Activated CD4-positive, alpha-beta T cell treated with anti-CD3 and anti-CD28 coated beads, Interleukin-2, amount 50 U/mL, for 4 hours (primary cell): Measurements from ENCODE around the gene VAV3.
"Not testable (repeated sequence)": the region's sequence is repeated elsewhere in the genome, so short reads cannot be mapped to it uniquely, and the experiment has no call there.

Experiments used
- DNase-seq, 2 experiments: peaks; one replicate each; pipeline ENCODE4 v3.0.0-alpha.2; 2020

The VAV3 gene

DNA sequence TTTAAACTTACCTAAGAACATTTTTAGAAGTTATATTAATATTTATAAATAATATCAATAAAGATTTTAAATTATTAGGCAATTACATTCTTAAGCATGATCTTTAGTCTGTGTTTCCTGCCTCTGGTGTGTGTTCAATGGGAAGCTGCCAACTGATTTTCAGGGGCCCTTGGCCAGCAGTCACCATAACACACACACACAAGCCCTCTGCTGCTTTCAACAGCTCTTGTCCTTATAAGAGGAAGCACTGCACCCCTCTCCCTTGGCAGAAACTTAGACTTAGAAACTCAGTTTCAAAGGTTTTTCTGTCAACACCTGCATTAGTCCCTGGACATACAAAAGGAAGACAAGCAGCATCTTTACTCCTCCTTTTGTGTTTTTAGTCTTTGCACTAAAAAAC is 81.4 kb downstream of the VAV3 start:
- DNase-seq = no peak

DNA sequence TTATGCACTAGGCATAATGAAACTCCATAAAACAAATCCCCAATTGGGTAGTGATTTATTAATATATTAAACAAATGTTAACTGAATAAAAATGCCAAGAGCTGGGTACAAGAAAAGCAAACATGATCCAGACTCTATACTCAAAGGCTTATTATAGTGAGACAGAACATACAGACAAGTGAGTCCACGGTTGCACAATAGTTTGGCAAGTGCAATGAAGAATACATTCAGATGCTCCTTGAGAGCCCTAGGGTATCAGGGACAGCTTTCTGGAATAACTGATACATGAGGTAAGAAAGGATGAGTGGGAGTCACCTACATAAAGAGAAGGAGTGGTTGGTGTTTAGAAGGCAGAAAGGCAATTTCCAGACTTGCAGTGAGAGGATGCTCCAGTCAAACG is 85.1 kb downstream of the VAV3 start:
- DNase-seq = no peak

DNA sequence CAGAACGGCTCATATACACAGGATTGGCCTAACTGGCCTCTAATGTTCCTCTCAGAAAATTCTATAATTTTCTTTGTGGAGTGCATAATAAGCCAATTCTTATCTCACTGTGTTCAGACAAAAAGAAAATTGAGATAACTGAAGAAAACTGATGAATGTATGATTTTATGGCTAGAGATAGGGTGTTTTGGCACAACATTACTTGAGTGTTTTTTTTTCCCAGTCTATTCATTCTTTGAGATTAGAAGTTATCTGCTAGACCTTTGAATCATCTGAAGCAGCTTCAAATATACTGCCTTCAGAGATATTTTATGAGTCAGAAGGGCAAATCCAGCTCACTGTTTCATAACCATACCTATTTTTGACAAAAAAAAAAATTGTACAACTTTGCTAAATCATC is 85.6 kb downstream of the VAV3 start:
- no peak for DNase-seq

DNA sequence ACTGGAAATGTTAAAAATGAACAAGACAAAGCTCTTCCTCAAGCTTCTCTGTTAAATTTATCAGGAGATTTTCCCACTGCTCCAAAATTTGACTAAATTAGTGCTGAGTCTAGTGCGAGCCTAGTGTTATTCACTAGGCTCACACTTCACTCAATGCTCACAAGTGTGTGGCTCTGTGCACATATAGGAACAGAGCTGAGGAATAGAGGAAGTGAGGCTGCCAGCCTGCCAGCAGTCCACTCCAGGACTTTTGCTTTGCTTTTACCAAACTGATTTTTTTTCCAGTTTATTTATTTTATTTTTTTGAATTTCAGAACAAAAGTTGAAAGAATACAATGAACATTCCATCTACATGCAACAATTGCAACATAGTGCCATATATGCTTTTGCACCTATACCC is 87.2 kb downstream of the VAV3 start:
- DNase-seq = no peak

DNA sequence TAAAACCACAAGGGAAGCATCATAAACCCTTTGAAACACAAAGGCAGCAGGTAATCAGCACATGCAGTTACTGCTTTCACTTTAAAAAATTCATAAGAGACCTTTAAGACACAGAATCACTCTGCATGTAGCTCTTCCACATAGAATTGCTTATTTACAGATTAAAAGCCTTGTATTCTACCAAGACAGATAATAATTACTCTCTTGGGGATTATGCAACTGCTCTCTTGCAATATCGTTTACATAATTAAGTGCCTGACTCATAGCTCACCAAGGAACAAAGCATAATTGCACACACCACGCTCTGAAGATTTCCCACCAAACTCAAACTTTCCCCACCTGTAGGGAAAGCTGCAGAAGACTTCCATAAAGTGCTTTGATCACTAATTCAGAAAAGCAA is 87.9 kb downstream of the VAV3 start:
- DNase-seq = no peak

DNA sequence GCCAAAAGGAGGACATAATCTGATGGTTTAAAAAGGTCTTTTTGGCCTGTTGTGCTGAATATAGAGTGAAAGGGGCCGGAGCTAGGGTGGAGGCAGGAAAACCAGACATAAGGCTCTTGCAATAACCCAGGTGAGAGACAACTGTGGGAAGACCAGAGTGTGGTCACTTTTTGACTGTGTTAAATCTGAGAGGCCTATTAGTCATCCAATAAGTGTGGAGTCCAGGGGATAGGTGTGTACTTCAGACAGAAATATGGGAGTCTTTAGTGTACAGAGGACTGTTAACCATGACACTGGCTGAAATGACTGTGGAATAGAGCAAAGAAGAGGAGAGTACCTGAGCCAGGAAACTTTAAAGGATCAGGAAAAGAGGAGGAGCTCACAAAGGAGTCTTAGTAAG is 89.3 kb downstream of the VAV3 start:
- DNase-seq = no peak

DNA sequence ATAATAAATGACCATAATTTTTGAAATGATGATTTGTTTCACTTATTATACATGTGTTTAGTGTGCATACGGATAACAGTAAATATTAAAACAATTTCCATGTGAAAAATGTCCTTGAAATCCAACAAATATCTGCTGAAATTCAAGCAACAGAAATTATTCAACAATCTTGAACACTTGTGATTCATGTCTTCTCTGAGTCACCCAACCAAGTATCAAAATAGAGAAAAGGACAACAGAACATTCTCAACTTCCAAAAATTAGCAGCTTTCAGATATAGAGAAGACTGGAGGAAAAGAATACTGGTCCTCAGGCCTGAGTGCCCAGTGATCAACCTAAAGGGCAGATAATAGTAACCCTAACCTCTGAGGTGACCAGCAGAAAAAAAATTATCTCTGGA is 90.8 kb downstream of the VAV3 start:
- no peak for DNase-seq

DNA sequence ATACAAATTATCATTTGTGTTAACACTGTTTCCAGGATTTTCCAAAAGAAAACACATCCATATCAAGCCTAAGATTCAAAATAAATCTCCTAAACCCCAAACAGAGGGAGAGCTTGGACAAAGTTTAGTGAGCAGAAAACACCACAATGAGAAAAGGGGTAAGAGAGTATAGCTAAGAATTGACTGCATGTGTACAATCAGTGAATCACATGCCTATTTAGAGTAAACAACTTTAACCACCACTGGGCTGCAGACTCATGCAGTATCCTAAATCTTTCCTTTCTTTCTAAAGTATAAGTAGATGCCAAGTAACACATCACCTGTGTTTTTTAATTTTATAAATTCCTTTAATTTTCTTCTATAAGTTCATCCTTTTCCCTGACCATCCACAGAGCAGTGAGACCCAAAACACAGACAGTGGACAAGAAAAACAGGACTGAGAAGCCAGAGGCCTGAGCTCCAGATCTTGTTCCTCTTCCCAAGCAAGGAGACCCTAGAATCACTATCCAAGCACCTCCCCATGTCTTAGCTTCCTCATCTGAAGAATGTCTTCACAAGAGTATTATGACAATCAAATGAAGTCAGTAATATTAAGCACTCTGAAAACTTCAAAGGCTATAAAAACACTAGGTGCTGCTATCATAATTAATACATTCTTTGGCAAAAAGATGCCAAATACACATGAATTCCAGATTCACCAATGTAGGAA is 93.1 kb downstream of the VAV3 start:
- DNase-seq = no peak

DNA sequence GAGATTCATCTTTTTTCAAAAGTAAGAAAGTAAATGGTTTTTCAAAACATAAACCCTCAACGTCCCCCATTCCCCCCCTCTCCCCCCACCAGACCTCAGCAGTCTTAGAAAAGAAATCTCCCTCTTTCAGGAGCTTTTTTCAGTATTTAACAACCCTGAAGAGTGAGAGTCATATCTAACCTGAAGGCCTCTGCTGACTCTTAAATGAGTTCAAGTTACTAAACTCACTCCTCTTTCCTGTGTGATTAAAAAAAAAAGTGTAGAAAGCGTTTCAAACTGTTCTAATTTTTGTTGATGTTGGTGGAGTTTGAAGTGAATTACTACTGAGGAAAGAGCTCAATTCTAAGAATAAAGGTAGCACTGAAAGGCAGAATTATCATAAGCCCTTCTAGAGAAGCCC is 93.7 kb downstream of the VAV3 start:
- DNase-seq = no peak

DNA sequence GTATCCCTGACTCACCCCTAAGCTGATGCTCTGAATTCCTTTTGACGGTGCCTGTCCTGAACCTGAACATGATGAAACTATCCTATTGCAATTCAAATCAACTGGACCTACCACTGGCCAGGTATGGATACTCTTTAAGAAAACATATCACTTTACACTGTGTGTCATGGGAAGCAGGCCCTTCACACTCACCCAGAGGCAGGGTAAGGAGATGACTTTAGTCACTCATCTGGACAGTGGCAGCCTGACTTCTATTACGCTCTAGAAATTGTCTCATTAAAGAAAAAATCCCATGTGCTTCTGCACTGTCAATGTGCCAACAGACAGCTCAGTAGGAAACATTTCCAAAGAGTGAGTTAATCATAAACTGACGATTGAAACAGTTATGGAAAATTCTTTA is 94.3 kb downstream of the VAV3 start:
- no peak for DNase-seq

DNA sequence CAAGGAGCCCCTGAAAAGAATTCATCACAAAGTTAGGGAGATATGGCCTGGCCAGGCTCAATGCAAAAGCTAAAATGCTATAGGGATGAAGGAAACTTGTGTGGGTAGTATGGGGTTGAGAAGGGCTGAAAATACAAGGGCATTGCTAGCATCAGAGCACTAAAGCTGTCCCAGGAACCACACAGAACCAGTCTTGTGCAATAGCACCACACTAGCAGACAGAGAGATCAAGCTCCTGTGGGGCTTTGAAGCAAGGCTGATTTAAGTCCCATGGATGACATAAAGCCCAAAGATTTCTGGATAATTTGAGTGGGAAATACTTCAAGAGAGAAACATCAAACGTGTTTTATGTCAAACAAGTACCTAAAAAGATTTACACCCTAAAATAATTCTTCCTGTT is 97.1 kb downstream of the VAV3 start:
- no peak for DNase-seq

DNA sequence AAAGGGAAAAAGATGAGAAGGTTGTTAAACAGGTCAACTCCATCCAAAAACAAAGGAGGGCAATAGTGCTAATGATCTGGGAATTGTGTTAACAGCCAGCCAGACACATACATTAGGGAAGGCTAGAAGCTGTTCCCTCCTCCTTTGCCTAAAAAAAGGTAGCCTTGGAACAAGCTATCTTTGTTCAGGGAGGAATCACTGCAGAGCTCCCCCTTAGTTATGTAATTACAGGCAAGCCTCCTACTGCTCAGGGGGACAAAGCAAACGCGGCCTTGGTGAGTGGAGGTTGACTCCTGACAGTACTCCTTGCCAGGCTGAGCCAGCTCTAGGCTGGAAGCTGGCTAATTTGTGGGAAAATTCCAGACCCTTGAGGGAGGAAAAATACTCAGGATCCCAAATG is 97.6 kb downstream of the VAV3 start:
- no peak for DNase-seq

DNA sequence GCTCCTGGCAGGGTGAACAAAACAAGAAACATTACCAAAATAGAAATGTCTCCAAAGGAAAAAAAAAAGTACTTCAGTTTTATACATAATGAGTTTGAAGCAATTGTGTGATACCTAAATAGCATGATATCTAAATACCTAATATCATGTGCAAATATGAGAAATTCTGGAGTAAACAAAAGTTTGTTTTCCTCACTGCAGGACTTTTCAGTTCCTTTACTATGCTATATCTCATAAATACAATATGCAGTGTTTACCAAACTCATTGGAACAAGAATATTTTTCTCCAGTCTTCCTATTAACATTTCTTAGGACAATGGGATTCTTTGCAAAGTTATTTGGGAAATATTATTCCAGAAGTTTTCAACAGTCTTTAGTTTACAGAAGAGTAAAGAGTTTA is 98.1 kb downstream of the VAV3 start:
- DNase-seq = no peak

DNA sequence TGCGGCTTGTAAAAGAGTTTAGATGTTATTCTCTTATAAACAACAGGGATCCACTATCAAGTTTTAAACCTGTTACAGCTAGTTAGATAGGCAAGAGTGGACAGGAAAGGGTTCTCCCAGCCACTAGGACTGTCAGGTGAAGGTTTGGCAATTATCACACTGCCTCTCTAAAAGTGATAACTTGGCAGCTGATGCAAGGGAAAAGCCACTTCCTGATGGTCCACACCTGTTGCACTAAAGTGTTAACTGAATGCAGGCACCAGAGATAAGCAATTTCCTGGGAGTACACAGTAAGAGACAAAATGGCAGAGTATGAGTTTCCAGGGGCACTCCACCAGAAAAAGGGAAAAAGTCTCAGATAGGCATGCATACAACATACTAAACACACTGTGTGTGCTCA is 99.4 kb downstream of the VAV3 start:
- DNase-seq = no peak

DNA sequence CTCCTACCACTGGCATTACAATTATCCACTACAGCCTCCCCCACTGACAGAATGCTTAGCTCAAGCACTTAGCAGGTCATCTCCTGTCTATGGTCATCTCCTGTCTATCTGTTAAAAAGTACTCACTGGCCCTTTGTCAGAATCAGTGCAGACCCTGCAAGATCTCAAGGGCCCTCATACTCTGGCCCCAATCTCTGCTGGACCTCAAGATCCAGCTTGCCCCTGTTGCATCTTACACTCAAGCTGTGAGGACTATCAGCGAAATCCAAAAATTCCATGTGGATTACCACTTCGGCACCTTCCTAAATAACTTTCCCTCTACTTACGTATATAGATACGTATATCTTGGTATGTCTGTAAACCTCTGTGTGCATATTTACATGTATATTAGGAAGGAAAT is 101.6 kb downstream of the VAV3 start:
- DNase-seq = no peak

DNA sequence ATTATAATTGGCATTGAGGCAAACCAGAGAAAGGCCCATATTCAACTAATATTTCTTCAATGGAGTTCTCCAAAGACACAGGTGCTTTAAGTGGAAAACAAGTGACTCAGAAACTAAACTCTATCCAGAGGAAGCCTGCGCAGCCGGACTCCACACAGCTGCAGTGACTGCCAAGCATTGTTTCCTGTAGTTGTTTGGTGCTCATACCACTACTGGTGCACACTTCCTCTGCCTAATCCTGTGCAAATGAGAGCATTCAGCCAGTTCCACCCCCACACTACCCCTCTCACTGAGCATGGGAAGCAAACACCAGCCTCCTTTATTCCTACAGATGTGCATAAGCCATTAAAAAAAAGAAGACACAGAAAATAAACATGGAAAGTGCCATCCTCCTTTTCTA is 102.9 kb downstream of the VAV3 start:
- DNase-seq = no peak

DNA sequence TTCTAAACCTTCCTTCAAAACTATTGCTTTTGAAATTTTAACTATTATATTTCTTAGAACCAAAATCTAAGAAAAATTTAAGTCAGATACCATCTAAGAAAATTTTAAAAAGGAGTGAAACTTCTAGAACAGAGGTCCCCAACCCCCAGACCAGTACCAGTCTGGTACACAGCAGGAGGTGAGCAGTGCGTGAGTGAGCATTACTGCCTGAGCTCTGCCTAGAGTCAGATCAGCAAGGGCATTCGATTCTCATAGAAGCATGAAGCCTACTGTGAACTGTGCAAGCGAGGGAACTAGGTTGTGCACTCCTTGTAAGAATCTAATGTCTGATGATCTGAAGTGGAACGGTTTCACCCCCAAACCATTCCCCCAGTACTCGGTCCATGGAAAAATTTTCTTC is 106.7 kb downstream of the VAV3 start:
- DNase-seq = no peak

DNA sequence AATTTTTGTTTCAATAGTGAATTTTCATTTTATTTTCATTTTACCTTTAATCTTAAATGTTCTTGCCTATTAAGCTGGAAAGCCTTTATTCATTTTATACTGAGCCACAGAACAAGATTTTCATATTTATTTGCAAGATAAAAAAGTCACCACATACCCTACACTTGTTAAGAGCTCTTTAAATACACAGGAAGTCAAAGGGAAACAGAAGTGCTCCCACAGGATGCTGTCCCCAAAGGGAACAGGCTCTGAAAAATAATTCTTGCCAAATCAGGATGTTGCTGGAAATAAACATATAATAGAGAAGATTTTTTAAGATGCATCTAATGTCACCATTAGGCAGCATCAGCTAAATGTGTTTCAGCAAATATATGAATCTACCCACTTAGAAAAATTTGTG is 113.6 kb downstream of the VAV3 start:
- DNase-seq = no peak

DNA sequence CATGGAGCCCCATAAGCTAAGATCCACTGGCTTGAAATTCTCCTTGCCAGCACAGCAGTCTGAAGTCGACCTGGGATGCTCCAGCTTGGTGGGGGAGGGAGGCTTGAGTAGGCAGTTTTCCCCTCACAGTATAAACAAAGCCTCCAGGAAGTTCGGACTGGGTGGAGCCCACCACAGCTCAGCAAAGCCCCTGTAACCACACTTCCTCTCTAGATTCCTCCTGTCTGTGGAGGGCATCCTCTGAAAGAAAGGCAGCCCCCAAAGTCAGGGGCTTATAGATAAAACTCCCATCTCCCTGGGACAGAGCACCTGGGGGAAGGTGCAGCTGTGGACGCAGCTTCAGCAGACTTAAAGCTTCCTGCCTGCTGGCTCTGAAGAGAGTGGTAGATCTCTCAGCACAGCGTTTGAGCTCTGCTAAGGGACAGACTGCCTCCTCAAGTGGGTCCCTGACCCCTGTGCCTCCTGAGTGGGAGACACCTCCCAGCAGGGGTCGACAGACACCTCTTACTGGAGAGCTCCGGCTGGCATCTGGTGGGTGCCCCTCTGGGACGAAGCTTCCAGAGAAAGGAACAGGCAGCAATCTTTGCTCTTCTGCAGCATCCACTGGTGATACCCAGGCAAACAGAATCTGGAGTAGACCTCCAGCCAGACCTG is 120.3 kb downstream of the VAV3 start:
- DNase-seq = not testable (repeated sequence)

DNA sequence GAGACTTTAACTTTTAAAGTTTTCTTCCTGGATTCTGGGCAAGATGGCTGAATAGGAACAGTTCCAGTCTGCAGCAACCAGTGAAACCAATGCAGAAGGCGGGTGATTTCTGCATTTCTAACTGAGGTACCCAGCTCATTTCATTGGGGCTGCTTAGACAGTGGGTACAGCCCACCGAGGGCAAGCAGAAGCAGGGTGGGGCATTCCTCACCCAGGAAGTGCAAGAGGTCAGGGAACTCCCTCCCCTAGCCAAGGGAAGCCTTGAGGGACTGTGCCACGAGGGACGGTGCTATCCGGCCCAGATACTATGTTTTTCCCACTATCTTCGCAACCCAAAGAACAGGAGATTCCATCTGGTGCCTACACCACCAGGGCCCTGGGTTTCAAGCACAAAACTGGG is 121.0 kb downstream of the VAV3 start:
- no peak for DNase-seq

DNA sequence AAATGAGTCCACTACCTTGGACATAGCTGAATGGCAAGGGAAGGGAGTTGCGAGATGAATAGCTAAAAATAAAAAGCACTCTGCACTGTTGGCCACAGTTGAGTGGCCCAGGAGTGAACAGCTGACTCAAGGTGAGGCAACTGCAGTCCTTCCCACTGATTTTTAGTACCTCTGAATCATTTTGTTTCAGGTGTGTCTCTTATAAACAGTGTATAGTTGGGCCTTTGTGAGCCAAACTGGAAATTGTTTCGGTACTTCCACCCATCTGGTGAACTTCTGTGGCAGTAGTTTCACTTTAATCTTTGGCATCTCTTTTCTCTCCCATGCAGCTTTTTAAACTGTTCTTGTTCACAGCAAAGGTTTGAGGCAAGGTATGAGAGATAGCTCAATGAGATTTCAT is 122.7 kb downstream of the VAV3 start:
- no peak for DNase-seq

DNA sequence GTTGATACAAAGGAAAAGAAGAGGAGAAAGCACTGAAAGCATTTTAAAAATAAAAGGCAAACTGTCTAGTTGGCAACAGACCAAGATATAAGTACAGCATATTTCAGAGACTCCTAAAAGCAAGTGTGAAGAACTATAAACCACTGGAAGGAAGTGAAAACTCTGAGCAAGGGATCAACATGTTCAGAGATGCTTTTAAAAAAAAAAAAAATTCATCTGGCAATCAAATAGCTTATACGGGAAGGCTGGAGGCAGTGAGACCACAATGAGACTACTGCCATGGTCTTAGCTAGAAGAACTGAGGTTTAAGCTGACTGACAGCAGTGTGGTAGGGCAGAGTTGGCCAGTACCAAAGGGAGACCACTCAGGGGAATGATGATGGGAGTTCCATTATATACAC is 124.3 kb downstream of the VAV3 start:
- DNase-seq = no peak

DNA sequence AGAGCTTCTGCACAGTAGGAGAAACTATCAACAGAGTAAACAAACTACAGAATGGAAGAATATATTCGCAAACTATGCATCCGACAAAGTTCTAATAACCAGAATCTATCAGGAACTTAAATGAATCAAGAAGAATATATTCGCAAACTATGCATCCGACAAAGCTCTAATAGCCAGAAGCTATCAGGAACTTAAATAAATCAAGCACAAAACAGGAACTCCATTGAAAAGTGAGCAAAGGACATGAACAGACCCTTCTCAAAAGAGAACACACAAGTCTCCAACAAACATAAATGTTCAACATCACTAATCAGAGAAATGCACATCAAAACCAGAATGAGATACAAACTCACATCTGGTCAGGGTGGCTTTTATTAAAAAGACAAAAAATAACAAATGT is 126.9 kb downstream of the VAV3 start:
- no peak for DNase-seq

DNA sequence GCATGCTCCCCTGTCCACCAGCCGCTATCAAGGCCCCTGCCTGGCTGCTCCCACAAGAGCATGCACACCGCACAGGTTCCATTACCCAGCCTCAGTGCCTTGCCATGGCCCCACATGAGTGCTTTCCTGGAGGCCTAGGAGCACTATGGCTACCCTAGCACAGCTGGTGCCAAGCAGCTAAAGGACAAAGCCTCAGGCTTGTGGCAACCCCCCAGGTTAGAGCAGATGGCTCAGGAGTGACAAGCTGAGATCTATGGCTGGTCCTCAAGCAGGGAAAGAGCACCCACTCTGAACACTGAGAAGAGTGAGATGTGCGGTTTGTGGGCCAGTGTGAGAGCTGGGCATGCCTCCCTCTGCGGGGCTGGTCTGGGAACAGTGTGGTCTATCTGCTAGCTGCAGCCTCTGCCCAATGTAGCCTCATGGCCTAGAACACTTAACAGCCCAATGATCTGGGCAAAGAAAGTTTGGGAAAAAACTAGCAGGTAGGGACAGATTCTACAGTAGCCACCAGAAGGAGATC is 129.8 kb downstream of the VAV3 start:
- no peak for DNase-seq

DNA sequence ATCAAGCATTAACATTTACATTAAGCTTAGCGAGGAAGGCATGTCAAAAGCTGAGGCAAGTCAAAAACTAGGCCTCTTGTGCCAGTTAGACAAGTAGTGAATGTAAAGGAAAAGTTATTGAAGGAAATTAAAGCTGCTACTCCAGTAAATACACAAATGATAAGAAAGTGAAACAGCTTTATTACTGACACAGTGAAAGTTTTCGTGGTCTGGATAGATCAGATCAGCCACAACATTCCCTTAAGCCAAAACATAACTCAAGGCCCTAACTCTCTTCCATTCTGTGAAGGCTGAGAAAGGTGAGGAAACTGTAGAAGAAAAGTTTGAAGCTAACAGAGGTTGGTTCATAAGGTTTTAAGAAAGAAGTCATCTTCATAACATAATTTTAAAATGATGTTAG is 131.9 kb downstream of the VAV3 start:
- DNase-seq = no peak
